Measurements from ENCODE around the gene TNFRSF8. TPM values are rescaled to one million over a fixed set of nuclear protein-coding genes. Genes with fewer than 3 reads are reported as not detected.

The TNFRSF8 gene
- total RNA-seq, 1 donor from 2014 or later, result not detected

DNA sequence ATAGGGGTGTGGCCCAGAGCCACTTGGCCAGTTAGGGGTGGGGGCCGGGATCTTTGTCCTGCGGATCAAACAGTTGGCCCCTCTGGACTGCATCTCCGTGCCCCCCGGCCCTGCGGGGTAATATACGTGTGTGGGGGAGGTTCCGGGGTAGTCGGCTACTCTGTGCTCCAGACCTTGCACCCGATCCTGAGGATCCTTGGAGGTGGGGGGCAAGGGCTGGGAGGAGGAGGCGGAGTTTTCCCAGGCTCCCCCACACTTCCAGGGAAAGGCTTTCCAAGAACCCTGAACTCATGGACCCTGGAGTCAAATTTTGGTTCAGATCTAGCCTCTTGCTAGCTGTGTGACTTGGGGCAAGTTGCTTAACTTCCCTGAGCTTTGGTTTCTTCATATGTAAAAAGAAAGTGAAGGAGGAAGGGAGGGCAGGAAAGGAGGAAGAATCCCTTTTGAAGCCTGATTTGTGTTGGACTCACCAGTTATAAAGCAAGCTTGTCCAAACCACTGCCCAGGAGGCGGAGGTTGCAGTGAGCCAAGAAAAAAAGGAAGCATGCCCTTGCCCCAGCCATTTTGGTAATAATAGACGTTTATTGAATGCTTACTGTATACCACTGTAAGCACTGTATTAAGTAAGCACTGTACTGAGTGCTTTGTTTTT lies 43.1 kb upstream of the TNFRSF8 start:
- Mint-ChIP-seq H3K27me3 (ENCODE audit: low read depth) (no peaks in the 10 kb centered on the region), H3K36me3 (ENCODE audit: low read depth) (no peaks in the 10 kb centered on the region), H3K9me3 (no peaks in the 10 kb centered on the region), H3K4me3 (peak overlapping the region; percentile 83), H3K4me1 (peaks cover 14% of the 10 kb centered on the region), H3K27ac (ENCODE audit: unreplicated experiment) (peak overlapping the region; percentile 64)
- DNase-seq (ENCODE audit: low read depth, low spot score), result no peak
- TF ChIP-seq, protein P1, sequence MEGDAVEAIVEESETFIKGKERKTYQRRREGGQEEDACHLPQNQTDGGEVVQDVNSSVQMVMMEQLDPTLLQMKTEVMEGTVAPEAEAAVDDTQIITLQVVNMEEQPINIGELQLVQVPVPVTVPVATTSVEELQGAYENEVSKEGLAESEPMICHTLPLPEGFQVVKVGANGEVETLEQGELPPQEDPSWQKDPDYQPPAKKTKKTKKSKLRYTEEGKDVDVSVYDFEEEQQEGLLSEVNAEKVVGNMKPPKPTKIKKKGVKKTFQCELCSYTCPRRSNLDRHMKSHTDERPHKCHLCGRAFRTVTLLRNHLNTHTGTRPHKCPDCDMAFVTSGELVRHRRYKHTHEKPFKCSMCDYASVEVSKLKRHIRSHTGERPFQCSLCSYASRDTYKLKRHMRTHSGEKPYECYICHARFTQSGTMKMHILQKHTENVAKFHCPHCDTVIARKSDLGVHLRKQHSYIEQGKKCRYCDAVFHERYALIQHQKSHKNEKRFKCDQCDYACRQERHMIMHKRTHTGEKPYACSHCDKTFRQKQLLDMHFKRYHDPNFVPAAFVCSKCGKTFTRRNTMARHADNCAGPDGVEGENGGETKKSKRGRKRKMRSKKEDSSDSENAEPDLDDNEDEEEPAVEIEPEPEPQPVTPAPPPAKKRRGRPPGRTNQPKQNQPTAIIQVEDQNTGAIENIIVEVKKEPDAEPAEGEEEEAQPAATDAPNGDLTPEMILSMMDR (conservative IDR thresholded peaks at IDR 0.05), result no peak

DNA sequence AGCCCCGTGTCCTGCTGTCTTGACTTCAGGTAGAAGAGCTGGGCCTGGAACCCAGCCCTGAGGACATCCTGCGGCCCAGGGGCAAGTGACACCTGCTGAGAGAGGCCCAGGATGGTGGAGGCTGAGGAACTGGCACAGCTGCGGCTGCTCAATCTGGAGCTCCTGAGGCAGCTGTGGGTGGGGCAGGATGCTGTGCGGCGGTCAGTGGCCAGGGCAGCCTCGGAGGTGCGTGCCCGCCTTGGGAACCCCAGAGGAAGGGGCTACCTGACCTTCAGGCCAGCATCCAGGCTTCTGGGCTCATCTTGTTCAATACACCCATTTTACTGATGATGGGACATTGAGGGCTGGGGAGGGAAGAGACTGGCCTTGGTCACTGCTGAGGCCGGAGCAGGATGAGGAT lies 41.5 kb upstream of the TNFRSF8 start:
- TF ChIP-seq, protein P1 (conservative IDR thresholded peaks at IDR 0.05), result no peak
- Mint-ChIP-seq H3K27ac (ENCODE audit: unreplicated experiment) (no peak overlapping the region), H3K36me3 (ENCODE audit: low read depth) (peaks cover 2% of the 10 kb centered on the region), H3K9me3 (no peaks in the 10 kb centered on the region), H3K27me3 (ENCODE audit: low read depth) (no peaks in the 10 kb centered on the region), H3K4me3 (no peak overlapping the region), H3K4me1 (peaks cover 11% of the 10 kb centered on the region)
- no peak for DNase-seq (ENCODE audit: low read depth, low spot score)

DNA sequence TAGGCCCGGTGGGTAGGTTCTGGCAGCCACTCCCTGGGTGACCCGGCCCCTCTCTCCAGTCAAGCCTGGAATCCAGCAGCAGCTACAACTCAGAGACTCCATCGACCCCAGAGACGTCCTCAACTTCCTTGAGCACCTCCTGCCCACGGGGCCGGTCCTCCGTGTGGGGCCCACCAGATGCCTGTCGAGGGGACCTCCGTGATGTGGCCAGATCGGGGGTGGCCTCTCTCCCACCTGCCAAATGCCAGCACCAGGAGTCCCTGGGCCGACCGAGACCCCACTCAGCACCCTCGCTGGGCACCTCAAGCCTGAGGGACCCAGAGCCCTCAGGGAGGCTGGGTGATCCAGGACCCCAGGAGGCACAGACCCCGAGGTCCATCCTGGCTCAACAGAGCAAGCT lies 41.1 kb upstream of the TNFRSF8 start:
- H3K4me1 Mint-ChIP-seq, result peaks cover 10% of the 10 kb centered on the region
- no peak for DNase-seq (ENCODE audit: low read depth, low spot score)
- TF ChIP-seq, protein P1 (conservative IDR thresholded peaks at IDR 0.05), result no peak
- H3K27me3 Mint-ChIP-seq (ENCODE audit: low read depth), result no peaks in the 10 kb centered on the region
- H3K36me3 Mint-ChIP-seq (ENCODE audit: low read depth), result peaks cover 3% of the 10 kb centered on the region
- H3K27ac Mint-ChIP-seq (ENCODE audit: unreplicated experiment), result no peak overlapping the region
- H3K9me3 Mint-ChIP-seq, result no peaks in the 10 kb centered on the region
- H3K4me3 Mint-ChIP-seq, result no peak overlapping the region

DNA sequence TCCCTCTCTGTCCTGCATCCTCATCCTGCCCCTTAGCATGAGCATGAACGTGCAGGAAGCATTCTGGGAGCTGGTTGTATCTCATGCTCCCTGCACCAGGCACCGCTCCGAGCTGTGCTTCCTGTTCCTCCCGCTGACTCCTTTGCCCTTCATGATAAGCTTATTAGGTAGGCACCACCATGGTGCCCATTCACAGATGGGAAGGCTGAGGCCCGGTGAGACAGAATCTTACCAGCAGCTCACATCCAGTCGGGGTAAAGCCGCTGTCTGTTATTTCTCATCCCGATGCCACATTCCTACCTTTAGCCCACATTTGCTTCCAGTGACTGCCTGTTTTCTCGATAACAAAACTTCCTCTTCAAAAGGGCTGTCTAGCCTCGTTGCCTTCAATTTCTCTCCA lies 36.5 kb upstream of the TNFRSF8 start:
- Mint-ChIP-seq H3K27ac (ENCODE audit: unreplicated experiment) (no peak overlapping the region), H3K9me3 (no peaks in the 10 kb centered on the region), H3K4me1 (no peaks in the 10 kb centered on the region), H3K36me3 (ENCODE audit: low read depth) (peaks cover 8% of the 10 kb centered on the region), H3K27me3 (ENCODE audit: low read depth) (no peaks in the 10 kb centered on the region), H3K4me3 (peak overlapping the region; percentile 12)
- TF ChIP-seq, protein P1 (conservative IDR thresholded peaks at IDR 0.05), result no peak
- no peak for DNase-seq (ENCODE audit: low read depth, low spot score)

DNA sequence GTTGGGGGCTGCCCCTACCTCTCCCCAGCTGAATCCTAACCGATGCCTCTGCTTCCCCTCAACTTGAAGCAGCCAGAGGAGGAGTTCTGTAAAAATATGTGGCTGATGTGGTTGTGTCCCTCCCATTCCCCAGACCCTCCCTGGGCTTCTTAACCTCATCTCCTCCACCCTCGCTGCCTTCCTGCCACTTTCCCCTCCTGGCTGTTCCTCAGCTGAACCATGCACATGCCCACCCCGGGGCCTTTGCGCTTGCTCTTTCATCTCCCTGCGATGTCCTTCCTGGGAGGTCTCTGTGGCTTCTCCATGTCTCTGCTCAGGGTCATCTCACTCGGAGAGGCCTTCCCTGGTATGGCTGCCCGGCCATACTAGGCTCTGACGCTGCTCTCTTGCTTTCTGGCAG lies 34.9 kb upstream of the TNFRSF8 start:
- no peaks in the 10 kb centered on the region for H3K4me1 Mint-ChIP-seq
- no peak overlapping the region for H3K4me3 Mint-ChIP-seq
- TF ChIP-seq, protein P1 (conservative IDR thresholded peaks at IDR 0.05), result no peak
- H3K27me3 Mint-ChIP-seq (ENCODE audit: low read depth), result no peaks in the 10 kb centered on the region
- peak overlapping the region; percentile 83 for H3K27ac Mint-ChIP-seq (ENCODE audit: unreplicated experiment)
- no peak for DNase-seq (ENCODE audit: low read depth, low spot score)
- H3K36me3 Mint-ChIP-seq (ENCODE audit: low read depth), result peaks cover 8% of the 10 kb centered on the region
- no peaks in the 10 kb centered on the region for H3K9me3 Mint-ChIP-seq
